ENCODE results near the gene ANKMY1.
A peak's percentile ranks its signal among the peaks of the same experiment; 100 is the strongest.
"Not testable (repeated sequence)": the region's sequence is repeated elsewhere in the genome, so short reads cannot be mapped to it uniquely, and the experiment has no call there.

Gene ANKMY1

GRCh38 chr2:240567872-240568677 is 10.3 kb upstream of the ANKMY1 start, which contains the start of gene RNPEPL1:
Gene RNPEPL1 (plus strand): TSS chr2:240568484. CDS start chr2:240568587, 103 bp downstream.
- DNase-seq: peak; percentile 31

- no peak for DNase-seq
Measured at GRCh38 chr2:240567137-240567871, 9.5 kb upstream of the ANKMY1 start.

GRCh38 chr2:240566203-240567136 is 8.7 kb upstream of the ANKMY1 start:
- peak; percentile 80 for DNase-seq

GRCh38 chr2:240565333-240566202 is 7.8 kb upstream of the ANKMY1 start:
- peak; percentile 40 for DNase-seq

GRCh38 chr2:240564561-240565332 is 7.0 kb upstream of the ANKMY1 start:
- no peak for DNase-seq

- DNase-seq: no peak
Measured at GRCh38 chr2:240563951-240564560, 6.3 kb upstream of the ANKMY1 start.

- DNase-seq: not testable (repeated sequence)
Measured at GRCh38 chr2:240563231-240563630, 5.4 kb upstream of the ANKMY1 start.

GRCh38 chr2:240561325-240561971 is 3.7 kb upstream of the ANKMY1 start:
- DNase-seq: peak; percentile 64

- peak; percentile 97 for DNase-seq
Measured at GRCh38 chr2:240560480-240561324, 2.9 kb upstream of the ANKMY1 start.

GRCh38 chr2:240560084-240560479 is 2.3 kb upstream of the ANKMY1 start, which contains the start of gene DUSP28:
Gene DUSP28 (plus strand): TSS chr2:240560357. CDS start chr2:240560685, 328 bp downstream.
- DNase-seq: peak; percentile 81

GRCh38 chr2:240559286-240559685 is 1.5 kb upstream of the ANKMY1 start:
- DNase-seq: no peak

- DNase-seq: no peak
Measured at GRCh38 chr2:240558236-240558761, 511 bp upstream of the ANKMY1 start.

GRCh38 chr2:240557101-240557751 is 562 bp downstream of the ANKMY1 start:
- DNase-seq: no peak

- DNase-seq: peak; percentile 55
Measured at GRCh38 chr2:240556553-240557100, 1.2 kb downstream of the ANKMY1 start.

- DNase-seq: no peak
Measured at GRCh38 chr2:240555541-240556250, 2.1 kb downstream of the ANKMY1 start.

GRCh38 chr2:240554767-240555493 is 2.9 kb downstream of the ANKMY1 start:
- DNase-seq: no peak

Data from fibroblast of skin of right quadriceps (primary cell).